ENCODE measurements around the gene TUSC2. TPM values are rescaled to one million over a fixed set of nuclear protein-coding genes. Genes with fewer than 3 reads are reported as not detected.

The TUSC2 gene
- total and polyA plus RNA-seq, 2 of the 13 experiments (the other 11 are each of a cell fraction or from before 2014, with no cell fraction given), result 36.7 to 39.1 TPM

DNA sequence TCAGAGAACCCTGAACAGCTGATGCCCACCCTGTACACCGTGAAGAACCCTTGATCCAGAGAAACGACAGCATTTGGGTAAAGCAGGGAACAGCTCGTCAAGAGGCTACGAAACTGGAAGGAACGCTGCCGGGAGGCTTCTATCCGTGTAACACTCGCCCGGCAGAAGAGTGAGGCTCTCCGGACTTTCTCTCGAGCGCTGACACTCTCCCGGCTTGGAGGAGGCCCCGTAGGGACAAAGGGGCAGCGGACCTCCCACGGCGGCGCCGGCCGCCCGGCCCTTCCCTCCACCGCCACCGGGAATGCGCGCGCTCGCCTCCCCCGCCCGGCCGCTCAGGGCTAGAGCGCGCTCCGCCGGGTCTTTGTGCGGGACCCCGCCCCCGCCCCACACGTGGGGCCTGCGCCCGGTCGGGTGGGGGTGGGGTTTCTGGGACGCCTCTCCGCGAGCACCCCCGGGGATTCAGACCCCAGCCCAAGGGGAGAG lies 7.1 kb downstream of the TUSC2 start (continued):
- TF ChIP-seq, protein P1, sequence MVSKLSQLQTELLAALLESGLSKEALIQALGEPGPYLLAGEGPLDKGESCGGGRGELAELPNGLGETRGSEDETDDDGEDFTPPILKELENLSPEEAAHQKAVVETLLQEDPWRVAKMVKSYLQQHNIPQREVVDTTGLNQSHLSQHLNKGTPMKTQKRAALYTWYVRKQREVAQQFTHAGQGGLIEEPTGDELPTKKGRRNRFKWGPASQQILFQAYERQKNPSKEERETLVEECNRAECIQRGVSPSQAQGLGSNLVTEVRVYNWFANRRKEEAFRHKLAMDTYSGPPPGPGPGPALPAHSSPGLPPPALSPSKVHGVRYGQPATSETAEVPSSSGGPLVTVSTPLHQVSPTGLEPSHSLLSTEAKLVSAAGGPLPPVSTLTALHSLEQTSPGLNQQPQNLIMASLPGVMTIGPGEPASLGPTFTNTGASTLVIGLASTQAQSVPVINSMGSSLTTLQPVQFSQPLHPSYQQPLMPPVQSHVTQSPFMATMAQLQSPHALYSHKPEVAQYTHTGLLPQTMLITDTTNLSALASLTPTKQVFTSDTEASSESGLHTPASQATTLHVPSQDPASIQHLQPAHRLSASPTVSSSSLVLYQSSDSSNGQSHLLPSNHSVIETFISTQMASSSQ (IDR thresholded peaks at IDR 0.05; ENCODE audit: low read depth), result no peak
- TF ChIP-seq, protein P1 (CRISPR knock-in tag; IDR thresholded peaks at IDR 0.05; ENCODE audit: borderline replicate concordance), result peak; percentile 56; the same call in 1 of the 2 replicates
- TF ChIP-seq, protein P2, sequence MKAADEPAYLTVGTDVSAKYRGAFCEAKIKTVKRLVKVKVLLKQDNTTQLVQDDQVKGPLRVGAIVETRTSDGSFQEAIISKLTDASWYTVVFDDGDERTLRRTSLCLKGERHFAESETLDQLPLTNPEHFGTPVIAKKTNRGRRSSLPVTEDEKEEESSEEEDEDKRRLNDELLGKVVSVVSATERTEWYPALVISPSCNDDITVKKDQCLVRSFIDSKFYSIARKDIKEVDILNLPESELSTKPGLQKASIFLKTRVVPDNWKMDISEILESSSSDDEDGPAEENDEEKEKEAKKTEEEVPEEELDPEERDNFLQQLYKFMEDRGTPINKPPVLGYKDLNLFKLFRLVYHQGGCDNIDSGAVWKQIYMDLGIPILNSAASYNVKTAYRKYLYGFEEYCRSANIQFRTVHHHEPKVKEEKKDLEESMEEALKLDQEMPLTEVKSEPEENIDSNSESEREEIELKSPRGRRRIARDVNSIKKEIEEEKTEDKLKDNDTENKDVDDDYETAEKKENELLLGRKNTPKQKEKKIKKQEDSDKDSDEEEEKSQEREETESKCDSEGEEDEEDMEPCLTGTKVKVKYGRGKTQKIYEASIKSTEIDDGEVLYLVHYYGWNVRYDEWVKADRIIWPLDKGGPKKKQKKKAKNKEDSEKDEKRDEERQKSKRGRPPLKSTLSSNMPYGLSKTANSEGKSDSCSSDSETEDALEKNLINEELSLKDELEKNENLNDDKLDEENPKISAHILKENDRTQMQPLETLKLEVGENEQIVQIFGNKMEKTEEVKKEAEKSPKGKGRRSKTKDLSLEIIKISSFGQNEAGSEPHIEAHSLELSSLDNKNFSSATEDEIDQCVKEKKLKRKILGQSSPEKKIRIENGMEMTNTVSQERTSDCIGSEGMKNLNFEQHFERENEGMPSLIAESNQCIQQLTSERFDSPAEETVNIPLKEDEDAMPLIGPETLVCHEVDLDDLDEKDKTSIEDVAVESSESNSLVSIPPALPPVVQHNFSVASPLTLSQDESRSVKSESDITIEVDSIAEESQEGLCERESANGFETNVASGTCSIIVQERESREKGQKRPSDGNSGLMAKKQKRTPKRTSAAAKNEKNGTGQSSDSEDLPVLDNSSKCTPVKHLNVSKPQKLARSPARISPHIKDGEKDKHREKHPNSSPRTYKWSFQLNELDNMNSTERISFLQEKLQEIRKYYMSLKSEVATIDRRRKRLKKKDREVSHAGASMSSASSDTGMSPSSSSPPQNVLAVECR (CRISPR knock-in tag; IDR thresholded peaks at IDR 0.05; ENCODE audit: borderline replicate concordance), result peak; percentile 77
- no peak for TF ChIP-seq KAT2B (IDR thresholded peaks at IDR 0.05; ENCODE audit: borderline replicate concordance, low read depth, low read length)
- no peak for TF ChIP-seq HOXA9 (CRISPR knock-in tag; IDR thresholded peaks at IDR 0.05; ENCODE audit: borderline replicate concordance)
- peak; percentile 12 for TF ChIP-seq SRSF1 (optimal IDR thresholded peaks at IDR 0.05; ENCODE audit: low read depth, low read length)
- peak; percentile 79 for TF ChIP-seq ZNF563 (CRISPR knock-in tag; IDR thresholded peaks at IDR 0.05)
- no peak for TF ChIP-seq ZFP90 (CRISPR knock-in tag; IDR thresholded peaks at IDR 0.05; ENCODE audit: borderline replicate concordance)
- TF ChIP-seq, protein P3, sequence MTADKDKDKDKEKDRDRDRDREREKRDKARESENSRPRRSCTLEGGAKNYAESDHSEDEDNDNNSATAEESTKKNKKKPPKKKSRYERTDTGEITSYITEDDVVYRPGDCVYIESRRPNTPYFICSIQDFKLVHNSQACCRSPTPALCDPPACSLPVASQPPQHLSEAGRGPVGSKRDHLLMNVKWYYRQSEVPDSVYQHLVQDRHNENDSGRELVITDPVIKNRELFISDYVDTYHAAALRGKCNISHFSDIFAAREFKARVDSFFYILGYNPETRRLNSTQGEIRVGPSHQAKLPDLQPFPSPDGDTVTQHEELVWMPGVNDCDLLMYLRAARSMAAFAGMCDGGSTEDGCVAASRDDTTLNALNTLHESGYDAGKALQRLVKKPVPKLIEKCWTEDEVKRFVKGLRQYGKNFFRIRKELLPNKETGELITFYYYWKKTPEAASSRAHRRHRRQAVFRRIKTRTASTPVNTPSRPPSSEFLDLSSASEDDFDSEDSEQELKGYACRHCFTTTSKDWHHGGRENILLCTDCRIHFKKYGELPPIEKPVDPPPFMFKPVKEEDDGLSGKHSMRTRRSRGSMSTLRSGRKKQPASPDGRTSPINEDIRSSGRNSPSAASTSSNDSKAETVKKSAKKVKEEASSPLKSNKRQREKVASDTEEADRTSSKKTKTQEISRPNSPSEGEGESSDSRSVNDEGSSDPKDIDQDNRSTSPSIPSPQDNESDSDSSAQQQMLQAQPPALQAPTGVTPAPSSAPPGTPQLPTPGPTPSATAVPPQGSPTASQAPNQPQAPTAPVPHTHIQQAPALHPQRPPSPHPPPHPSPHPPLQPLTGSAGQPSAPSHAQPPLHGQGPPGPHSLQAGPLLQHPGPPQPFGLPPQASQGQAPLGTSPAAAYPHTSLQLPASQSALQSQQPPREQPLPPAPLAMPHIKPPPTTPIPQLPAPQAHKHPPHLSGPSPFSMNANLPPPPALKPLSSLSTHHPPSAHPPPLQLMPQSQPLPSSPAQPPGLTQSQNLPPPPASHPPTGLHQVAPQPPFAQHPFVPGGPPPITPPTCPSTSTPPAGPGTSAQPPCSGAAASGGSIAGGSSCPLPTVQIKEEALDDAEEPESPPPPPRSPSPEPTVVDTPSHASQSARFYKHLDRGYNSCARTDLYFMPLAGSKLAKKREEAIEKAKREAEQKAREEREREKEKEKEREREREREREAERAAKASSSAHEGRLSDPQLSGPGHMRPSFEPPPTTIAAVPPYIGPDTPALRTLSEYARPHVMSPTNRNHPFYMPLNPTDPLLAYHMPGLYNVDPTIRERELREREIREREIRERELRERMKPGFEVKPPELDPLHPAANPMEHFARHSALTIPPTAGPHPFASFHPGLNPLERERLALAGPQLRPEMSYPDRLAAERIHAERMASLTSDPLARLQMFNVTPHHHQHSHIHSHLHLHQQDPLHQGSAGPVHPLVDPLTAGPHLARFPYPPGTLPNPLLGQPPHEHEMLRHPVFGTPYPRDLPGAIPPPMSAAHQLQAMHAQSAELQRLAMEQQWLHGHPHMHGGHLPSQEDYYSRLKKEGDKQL (CRISPR knock-in tag; IDR thresholded peaks at IDR 0.05; ENCODE audit: low read depth), result 0 out of 2 replicates have a peak, but pooled peaks have one; percentile 13
- TF ChIP-seq, protein P4, sequence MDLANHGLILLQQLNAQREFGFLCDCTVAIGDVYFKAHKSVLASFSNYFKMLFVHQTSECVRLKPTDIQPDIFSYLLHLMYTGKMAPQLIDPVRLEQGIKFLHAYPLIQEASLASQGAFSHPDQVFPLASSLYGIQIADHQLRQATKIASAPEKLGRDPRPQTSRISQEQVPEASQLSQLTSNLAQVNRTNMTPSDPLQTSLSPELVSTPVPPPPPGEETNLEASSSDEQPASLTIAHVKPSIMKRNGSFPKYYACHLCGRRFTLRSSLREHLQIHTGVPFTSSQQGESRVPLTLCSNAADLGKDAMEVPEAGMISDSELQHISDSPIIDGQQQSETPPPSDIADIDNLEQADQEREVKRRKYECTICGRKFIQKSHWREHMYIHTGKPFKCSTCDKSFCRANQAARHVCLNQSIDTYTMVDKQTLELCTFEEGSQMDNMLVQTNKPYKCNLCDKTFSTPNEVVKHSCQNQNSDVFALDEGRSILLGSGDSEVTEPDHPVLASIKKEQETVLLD (CRISPR knock-in tag; IDR thresholded peaks at IDR 0.05; ENCODE audit: low read depth), result peak; percentile 52; the same call in 1 of the 2 replicates
- no peak for TF ChIP-seq ZSCAN20 (CRISPR knock-in tag; IDR thresholded peaks at IDR 0.05; ENCODE audit: borderline replicate concordance)
- TF ChIP-seq ZNF207 (IDR thresholded peaks at IDR 0.05; ENCODE audit: borderline replicate concordance), result no peak

Data from HepG2 (cell line).